Parathyroid adenoma (tissue), 2 donors: ENCODE results near the gene WNT7A.

Experiments used
- H2AFZ ChIP-seq: fragments of 300-600 bp; sonication (generic); one replicate; pipeline ENCODE4 v1.7.0; 2017; ENCODE audit warnings: antibody characterized with exemption, mild to moderate bottlenecking
- H3K27ac ChIP-seq: fragments of 300-600 bp; sonication (generic); one replicate; pipeline ENCODE4 v1.7.0; 2017
- H3K27me3 ChIP-seq: fragments of 300-600 bp; sonication (generic); one replicate; pipeline ENCODE4 v1.7.0; 2017; ENCODE audit warnings: low read length; ENCODE audit not compliant: control insufficient read depth, insufficient read depth
- H3K36me3 ChIP-seq: fragments of 300-600 bp; sonication (generic); one replicate; pipeline ENCODE4 v1.7.0; 2017; ENCODE audit warnings: low read length; ENCODE audit not compliant: control insufficient read depth, insufficient read depth
- H3K4me1 ChIP-seq: fragments of 300-600 bp; sonication (generic); one replicate; pipeline ENCODE4 v1.7.0; 2017; ENCODE audit warnings: control low read depth
- H3K4me2 ChIP-seq: fragments of 300-600 bp; sonication (generic); one replicate; pipeline ENCODE4 v1.7.0; 2017; ENCODE audit warnings: low read length
- H3K4me3 ChIP-seq: fragments of 300-600 bp; sonication (generic); one replicate; pipeline ENCODE4 v1.7.0; 2017; ENCODE audit warnings: low read depth, low read length
- H3K79me2 ChIP-seq: fragments of 300-600 bp; sonication (generic); one replicate; pipeline ENCODE4 v1.7.0; 2017; ENCODE audit warnings: control low read depth
- H3K9ac ChIP-seq: fragments of 300-600 bp; sonication (generic); one replicate; pipeline ENCODE4 v1.7.0; 2017; ENCODE audit warnings: mild to moderate bottlenecking
- H3K9me3 ChIP-seq: fragments of 300-600 bp; sonication (generic); one replicate; pipeline ENCODE4 v1.7.0; 2017; ENCODE audit warnings: low read length; ENCODE audit not compliant: control insufficient read depth
- CTCF ChIP-seq: fragments of 300-600 bp; sonication (generic); IDR thresholded peaks from one replicate; pipeline ENCODE4 v1.7.0; 2017; ENCODE audit warnings: antibody characterized with exemption, mild to moderate bottlenecking
- donor health status: primary hyperparathyroidism.

Gene WNT7A

DNA sequence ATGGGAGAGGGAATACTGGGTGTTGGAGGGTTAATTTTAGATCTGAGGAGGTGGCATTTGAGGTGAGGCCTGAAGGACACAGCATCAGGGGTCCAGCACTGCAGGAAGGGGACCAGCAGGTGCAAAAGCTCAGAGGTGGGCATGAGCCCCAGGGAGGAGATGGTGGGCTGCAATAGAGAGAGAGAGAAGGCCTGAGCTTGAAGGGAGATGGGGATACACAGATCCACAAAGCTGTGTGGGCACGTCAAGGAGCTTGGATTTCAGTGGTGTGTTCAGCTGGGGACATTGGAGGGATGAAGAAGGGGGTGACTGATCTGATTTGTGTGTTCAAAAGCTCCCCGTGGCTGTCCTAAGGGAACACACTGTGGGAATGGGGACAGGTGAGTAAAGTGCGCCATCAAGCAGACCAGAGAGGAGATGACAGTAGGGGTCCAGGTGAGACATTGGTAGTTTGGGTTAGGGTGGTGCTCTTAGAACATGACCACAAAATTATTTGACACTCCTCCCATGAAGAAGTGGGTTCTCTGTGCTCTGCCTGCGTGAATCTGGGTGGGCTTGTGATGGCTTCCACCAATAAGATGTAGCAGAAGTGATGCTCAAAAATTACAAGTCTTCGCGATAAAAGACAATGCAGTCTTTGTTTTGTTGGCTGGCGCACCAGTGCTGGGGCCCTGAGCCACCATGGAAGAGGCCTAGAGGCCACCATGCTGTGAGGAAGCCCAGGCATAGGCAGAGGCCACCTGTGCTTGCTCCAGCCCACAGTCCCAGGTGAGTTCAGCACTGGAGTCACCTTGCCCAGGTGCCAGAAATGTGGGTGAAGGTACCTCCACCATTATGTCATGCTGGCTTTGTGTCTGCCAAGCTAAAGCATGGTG, 1.9 kb upstream of the WNT7A start:
- peaks cover 9% of the 10 kb centered on the region for H3K4me1 ChIP-seq
- no peak overlapping the region for H3K9ac ChIP-seq
- no peaks in the 10 kb centered on the region for H3K79me2 ChIP-seq
- no peak for TF ChIP-seq CTCF
- no peaks in the 10 kb centered on the region for H3K9me3 ChIP-seq
- no peak overlapping the region for H2AFZ ChIP-seq
- H3K4me2 ChIP-seq = no peak overlapping the region
- H3K27me3 ChIP-seq = no peaks in the 10 kb centered on the region
- H3K4me3 ChIP-seq = no peak overlapping the region
- no peaks in the 10 kb centered on the region for H3K36me3 ChIP-seq
- no peak overlapping the region for H3K27ac ChIP-seq

- H3K27ac ChIP-seq = no peak overlapping the region
- no peak overlapping the region for H3K9ac ChIP-seq
- H3K4me2 ChIP-seq = peak overlapping the region; percentile 63
- H3K36me3 ChIP-seq = no peaks in the 10 kb centered on the region
- no peaks in the 10 kb centered on the region for H3K79me2 ChIP-seq
- peaks cover 9% of the 10 kb centered on the region for H3K4me1 ChIP-seq
- TF ChIP-seq CTCF = no peak
- no peaks in the 10 kb centered on the region for H3K27me3 ChIP-seq
- H3K4me3 ChIP-seq = no peak overlapping the region
- no peak overlapping the region for H2AFZ ChIP-seq
- H3K9me3 ChIP-seq = no peaks in the 10 kb centered on the region
Observed at GRCh38 chr3:13880811-13881156, 913 bp upstream of the WNT7A start.

- Histone ChIP-seq H3K27me3 (no peaks in the 10 kb centered on the region), H3K4me1 (peaks cover 3% of the 10 kb centered on the region), H3K4me2 (peak overlapping the region; percentile 61), H3K9me3 (no peaks in the 10 kb centered on the region), H3K4me3 (peak overlapping the region; percentile 29), H3K36me3 (no peaks in the 10 kb centered on the region), H3K9ac (no peak overlapping the region), H3K27ac (no peak overlapping the region), H3K79me2 (no peaks in the 10 kb centered on the region), H2AFZ (peak overlapping the region; percentile 58)
- TF ChIP-seq CTCF = no peak
Observed at GRCh38 chr3:13879102-13879945, 547 bp downstream of the WNT7A start.

- Histone ChIP-seq H3K9ac (no peak overlapping the region), H3K4me1 (peaks cover 3% of the 10 kb centered on the region), H3K4me2 (peak overlapping the region; percentile 61), H3K36me3 (no peaks in the 10 kb centered on the region), H3K4me3 (peak overlapping the region; percentile 29), H3K79me2 (no peaks in the 10 kb centered on the region), H2AFZ (peak overlapping the region; percentile 62), H3K9me3 (no peaks in the 10 kb centered on the region), H3K27me3 (no peaks in the 10 kb centered on the region), H3K27ac (no peak overlapping the region)
- TF ChIP-seq CTCF = no peak
Observed at GRCh38 chr3:13878281-13879101, 1.4 kb downstream of the WNT7A start.
